Transverse colon (tissue), 4 donors: Measurements from ENCODE around the gene ZBTB43. TPM values are rescaled to one million over a fixed set of nuclear protein-coding genes. Genes with fewer than 3 reads are reported as not detected.

Source experiments
- DNase-seq: peaks from one replicate; pipeline ENCODE4 v3.0.0-alpha.2; 2019
- H3K27ac ChIP-seq, 4 donors: fragments of 200-600 bp; sonication (generic); 2 replicates each; pipeline ENCODE4 v1.5.1; 2016 to 2018; ENCODE audit warnings: inconsistent platforms in 4 of 4
- H3K27me3 ChIP-seq: fragments of 200-600 bp; sonication (generic); 2 replicates; pipeline ENCODE4 v1.5.1; 2017; ENCODE audit warnings: inconsistent platforms
- H3K36me3 ChIP-seq, 4 donors: fragments of 200-600 bp; sonication (generic); 2 replicates each; pipeline ENCODE4 v1.5.1; 2017 to 2019; ENCODE audit warnings: inconsistent platforms in 4 of 4
- H3K4me1 ChIP-seq, 4 donors: fragments of 200-600 bp; sonication (generic); 2 replicates each; pipeline ENCODE4 v1.5.1; 2017 to 2020; ENCODE audit warnings: inconsistent platforms in 4 of 4
- H3K4me3 ChIP-seq, 4 donors: fragments of 200-600 bp; sonication (generic); 1 replicate in 1 of 4; 2 replicates in 3 of 4; pipeline versions ENCODE4 v1.5.1 to v1.6.1; 2017 to 2019; ENCODE audit warnings: inconsistent platforms in 4 of 4
- H3K9me3 ChIP-seq, 2 donors: fragments of 200-600 bp; sonication (generic); 2 replicates each; pipeline ENCODE4 v1.5.1; 2017 to 2019; ENCODE audit warnings: inconsistent platforms in 2 of 2
- EP300 ChIP-seq: sonication (generic); formaldehyde crosslinking; IDR thresholded peaks from one replicate; pipeline ENCODE4 v1.6.1; 2017; ENCODE audit warnings: antibody characterized with exemption, low read depth
- POLR2A ChIP-seq: fragments of 450-650 bp; IDR thresholded peaks from one replicate; pipeline ENCODE4 v1.6.1; 2016; ENCODE audit warnings: antibody characterized with exemption, mild to moderate bottlenecking, moderate library complexity
- POLR2AphosphoS5 ChIP-seq, 3 donors: sonication (generic); formaldehyde crosslinking; IDR thresholded peaks; one replicate each; pipeline ENCODE4 v1.6.1; 2016; ENCODE audit warnings: antibody characterized with exemption in 3 of 3
- WGBS, 2 donors: methylation state at CpG; one replicate each; pipeline ENCODE4 v1.1.5; 2018; ENCODE audit warnings: low coverage in 1 of 2; 5-methylcytosine and 5-hydroxymethylcytosine counted together
- in situ Hi-C, 4 donors: fragments of 200-750 bp; cut with MboI; loops; one replicate each; pipeline versions ENCODE4 v1.15.0 to v1.15.1; 2017; ENCODE audit warnings: low sequenced_read_pairs in 3 of 4, low pct_ligation_motif_present in 1 of 4, low pct_unique_long_range_greater_than_20kb in 1 of 4
- intact Hi-C: fragments of 100-400 bp; cut with DNase I; formaldehyde crosslinking; loops from one replicate; pipeline ENCODE4 v1.15.1; 2023; ENCODE audit warnings: low total_unique reads
- total RNA-seq, 4 donors: library from RNA; depleted of rRNA; stranded (reverse); fragments of >200 nt; gene quantifications; one replicate each; pipeline ENCODE4 v1.1.0, GENCODE V29; 2016
- TF ChIP-seq, protein P1 (sequence below), 5 experiments: fragments of 200-600 bp in 3 of 5; fragments of 450-650 bp in 2 of 5; sonication (generic) in 3 of 5; IDR thresholded peaks; 1 replicate in 2 of 5; 2 replicates in 3 of 5; pipeline ENCODE4 v1.5.1; 2016 to 2017; ENCODE audit warnings: antibody characterized with exemption in 5 of 5, inconsistent platforms in 3 of 5, mild to moderate bottlenecking in 2 of 5, moderate library complexity in 1 of 5

The ZBTB43 gene, protein sequence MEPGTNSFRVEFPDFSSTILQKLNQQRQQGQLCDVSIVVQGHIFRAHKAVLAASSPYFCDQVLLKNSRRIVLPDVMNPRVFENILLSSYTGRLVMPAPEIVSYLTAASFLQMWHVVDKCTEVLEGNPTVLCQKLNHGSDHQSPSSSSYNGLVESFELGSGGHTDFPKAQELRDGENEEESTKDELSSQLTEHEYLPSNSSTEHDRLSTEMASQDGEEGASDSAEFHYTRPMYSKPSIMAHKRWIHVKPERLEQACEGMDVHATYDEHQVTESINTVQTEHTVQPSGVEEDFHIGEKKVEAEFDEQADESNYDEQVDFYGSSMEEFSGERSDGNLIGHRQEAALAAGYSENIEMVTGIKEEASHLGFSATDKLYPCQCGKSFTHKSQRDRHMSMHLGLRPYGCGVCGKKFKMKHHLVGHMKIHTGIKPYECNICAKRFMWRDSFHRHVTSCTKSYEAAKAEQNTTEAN
- total RNA-seq, result 10 to 100 TPM in 3 of 4 donors, 1 to 10 TPM in 1; 5.0 to 19.5 (median 16.6) TPM

DNA sequence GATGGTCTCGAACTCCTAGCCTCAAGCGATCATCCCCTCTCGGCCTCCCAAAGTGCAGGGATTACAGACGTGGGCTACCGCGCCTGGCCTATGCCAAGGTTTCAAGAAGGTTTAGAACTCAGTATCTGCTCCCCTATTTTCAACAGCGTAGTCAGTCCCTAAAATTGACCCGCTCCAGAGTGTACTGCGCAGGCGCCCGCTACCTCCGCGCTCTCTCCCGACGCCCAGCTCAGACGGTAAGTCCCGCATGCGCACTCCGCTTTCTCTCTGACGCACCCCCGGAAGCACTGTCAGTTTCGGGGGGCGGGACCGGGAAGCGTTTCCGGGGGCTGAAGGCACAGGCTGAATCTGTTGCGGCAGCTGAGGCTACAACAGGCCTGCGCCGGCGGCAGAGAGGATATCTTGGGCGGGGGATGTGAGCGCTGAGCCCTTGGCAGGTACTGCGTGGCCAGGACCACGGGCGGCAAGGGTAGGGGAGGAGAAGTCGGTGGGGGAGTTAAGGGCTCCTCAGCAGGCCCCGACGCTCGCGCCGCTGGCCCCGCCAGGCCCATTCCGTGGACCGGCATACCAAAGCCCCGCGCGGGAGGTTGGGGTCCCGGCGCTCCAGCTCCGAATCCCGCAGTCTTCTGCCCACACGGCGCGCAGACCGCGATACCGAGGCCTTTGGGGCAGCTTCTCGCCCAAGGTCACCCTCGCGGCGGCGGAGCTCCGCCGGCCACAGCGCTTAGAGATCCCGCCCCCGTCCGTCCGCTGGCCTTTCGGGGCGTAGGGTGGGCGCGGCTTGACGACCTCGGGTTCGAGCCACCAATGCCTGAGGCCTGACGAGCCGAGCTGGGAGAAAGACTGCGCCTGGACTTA, at the start of gene ZBTB43:
ZBTB43 (plus strand) TSS at position 345 of the 858 bp plus-strand sequence. CDS start 27,470 bp downstream, outside the sequence.
- Histone ChIP-seq H3K9me3 (no peaks in the 10 kb centered on the region), H3K36me3 (peaks cover 0 to 6% (median 0%) of the 10 kb centered on the region in 4 donors), H3K4me3 (peak within 1 kb of the TSS; percentile 84 to 99 (median 94)), H3K4me1 (peaks cover 9 to 27% (median 24%) of the 10 kb centered on the region in 4 donors), H3K27me3 (no peaks in the 10 kb centered on the region), H3K27ac (peak within 1 kb of the TSS; percentile 90 to 97 (median 94))
- WGBS, 2 donors, result 5% methylated on average over 54 of the region's 79 CpGs; no CpG with 5 or more reads in 1 of the 2 donors
- in situ Hi-C loops, result no loop called here
- TF ChIP-seq EP300 (no peak), POLR2A (peak; percentile 94), POLR2AphosphoS5 (IDR thresholded peaks at IDR 0.05) (peak; percentile 87 to 95 (median 94))
- TF ChIP-seq, protein P1, sequence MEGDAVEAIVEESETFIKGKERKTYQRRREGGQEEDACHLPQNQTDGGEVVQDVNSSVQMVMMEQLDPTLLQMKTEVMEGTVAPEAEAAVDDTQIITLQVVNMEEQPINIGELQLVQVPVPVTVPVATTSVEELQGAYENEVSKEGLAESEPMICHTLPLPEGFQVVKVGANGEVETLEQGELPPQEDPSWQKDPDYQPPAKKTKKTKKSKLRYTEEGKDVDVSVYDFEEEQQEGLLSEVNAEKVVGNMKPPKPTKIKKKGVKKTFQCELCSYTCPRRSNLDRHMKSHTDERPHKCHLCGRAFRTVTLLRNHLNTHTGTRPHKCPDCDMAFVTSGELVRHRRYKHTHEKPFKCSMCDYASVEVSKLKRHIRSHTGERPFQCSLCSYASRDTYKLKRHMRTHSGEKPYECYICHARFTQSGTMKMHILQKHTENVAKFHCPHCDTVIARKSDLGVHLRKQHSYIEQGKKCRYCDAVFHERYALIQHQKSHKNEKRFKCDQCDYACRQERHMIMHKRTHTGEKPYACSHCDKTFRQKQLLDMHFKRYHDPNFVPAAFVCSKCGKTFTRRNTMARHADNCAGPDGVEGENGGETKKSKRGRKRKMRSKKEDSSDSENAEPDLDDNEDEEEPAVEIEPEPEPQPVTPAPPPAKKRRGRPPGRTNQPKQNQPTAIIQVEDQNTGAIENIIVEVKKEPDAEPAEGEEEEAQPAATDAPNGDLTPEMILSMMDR (IDR thresholded peaks at IDR 0.05), result peak in 1 of 5 experiments; percentile 14
- intact Hi-C loops, result no loop called here
- peak; percentile 98 for DNase-seq

DNA sequence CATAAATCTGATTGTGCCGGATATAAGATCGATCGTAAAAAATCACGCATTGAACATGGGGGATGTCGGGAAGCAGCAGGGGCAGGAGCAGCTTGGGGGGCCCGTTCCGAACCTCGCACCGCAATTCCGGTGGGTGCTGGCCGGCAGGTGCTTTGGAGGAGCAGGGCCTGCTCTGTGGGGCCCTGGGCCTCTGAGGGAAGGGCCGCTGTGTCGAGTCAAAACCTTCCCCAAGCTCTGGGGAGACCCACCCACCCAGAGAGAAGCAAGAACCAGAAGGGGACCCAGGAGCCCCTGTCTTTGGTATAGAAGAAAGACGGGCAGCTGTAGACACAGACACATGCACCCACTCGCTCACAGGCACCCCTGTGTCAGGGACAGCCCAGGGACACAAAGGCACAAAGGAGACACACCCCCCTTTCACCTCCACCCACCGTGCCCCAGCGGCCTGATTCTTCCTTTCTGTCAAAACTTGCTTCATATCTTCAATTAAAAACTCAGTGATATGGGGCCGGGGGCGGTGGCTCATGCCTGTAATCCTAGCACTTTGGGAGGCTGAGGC, 49.4 kb upstream of the ZBTB43 start:
- H3K27ac ChIP-seq, result no peak overlapping the region
- in situ Hi-C loops (no loop called here), intact Hi-C loops (no loop called here)
- no peaks in the 10 kb centered on the region for H3K9me3 ChIP-seq
- H3K36me3 ChIP-seq, result no peaks in the 10 kb centered on the region
- no peak for DNase-seq
- TF ChIP-seq POLR2A, result no peak
- TF ChIP-seq, protein P1 (IDR thresholded peaks at IDR 0.05), result no peak
- peaks cover 87% of the 10 kb centered on the region for H3K27me3 ChIP-seq
- H3K4me1 ChIP-seq, result peaks cover 0 to 13% (median 7%) of the 10 kb centered on the region in 4 donors
- no peak overlapping the region for H3K4me3 ChIP-seq
- WGBS, 2 donors, result 40 to 86% methylated on average over 2 to 19 of the region's 19 CpGs

DNA sequence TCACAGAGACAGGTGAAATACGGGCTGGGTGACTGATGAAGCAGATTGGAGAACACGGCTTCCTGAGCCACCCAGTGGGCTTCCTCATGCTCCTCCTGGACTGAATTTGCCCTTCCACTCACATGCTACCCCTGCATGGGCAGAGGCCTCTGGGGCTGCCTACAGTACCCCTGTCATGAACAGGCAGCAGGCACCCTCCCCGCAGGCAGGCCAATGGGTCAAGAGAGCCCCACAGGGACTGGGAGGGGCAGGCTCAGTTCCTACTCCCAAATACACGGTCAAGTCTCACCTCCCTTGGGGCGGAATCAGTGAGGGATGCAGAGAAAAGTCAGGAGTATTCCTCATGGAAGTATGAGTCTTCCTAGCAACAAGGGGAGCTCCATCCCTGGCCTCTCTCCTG, 48.6 kb upstream of the ZBTB43 start:
- Histone ChIP-seq H3K36me3 (no peaks in the 10 kb centered on the region), H3K4me1 (peaks cover 0 to 13% (median 7%) of the 10 kb centered on the region in 4 donors), H3K9me3 (no peaks in the 10 kb centered on the region), H3K27ac (no peak overlapping the region), H3K27me3 (peaks cover 87% of the 10 kb centered on the region), H3K4me3 (no peak overlapping the region)
- intact Hi-C loops (no loop called here), in situ Hi-C loops (no loop called here)
- WGBS, 2 donors, result 50 to 66% methylated on average over 2 to 5 of the region's 5 CpGs
- DNase-seq, result no peak
- no peak for TF ChIP-seq POLR2AphosphoS5 (IDR thresholded peaks at IDR 0.05)

DNA sequence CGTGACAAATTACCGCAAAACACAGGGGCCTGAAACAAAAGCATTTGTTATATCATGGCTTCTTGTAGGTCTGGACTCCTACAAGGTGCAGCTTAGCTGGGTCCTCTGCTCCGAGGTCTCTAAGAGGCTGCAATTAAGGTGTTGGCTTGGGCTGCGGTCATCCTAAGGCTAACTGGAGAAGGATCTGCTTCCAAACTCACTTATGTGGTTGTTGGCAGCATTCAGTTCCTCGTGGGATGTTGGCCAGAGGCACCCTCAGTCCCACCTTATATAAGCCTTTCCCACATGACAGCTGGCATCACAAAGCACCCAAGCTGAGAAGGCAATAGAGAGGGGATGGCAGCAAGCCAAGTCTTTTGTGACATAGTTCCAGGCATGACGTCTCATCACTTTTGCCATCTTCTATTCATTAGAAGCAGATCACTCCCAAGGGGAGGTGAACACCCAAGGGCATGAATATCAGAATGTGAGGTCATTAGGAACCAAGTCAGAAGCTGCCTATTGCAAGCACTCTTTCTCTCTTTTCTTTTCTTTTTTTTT, 47.9 kb upstream of the ZBTB43 start:
- H3K27ac ChIP-seq, result no peak overlapping the region
- peaks cover 0 to 13% (median 7%) of the 10 kb centered on the region in 4 donors for H3K4me1 ChIP-seq
- no peak for DNase-seq
- H3K36me3 ChIP-seq, result no peaks in the 10 kb centered on the region
- H3K4me3 ChIP-seq, result no peak overlapping the region
- H3K27me3 ChIP-seq, result peaks cover 87% of the 10 kb centered on the region
- WGBS, 2 donors, result 50 to 67% methylated on average over 1 to 6 of the region's 6 CpGs
- in situ Hi-C loops (no loop called here), intact Hi-C loops (no loop called here)
- no peak for TF ChIP-seq POLR2A
- TF ChIP-seq, protein P1 (IDR thresholded peaks at IDR 0.05), result no peak
- no peaks in the 10 kb centered on the region for H3K9me3 ChIP-seq
